SKM-1 (cell line): ENCODE measurements around the gene WFS1.

Source experiments
- DNase-seq: peaks from one replicate; lab custom pipeline; 2025; ENCODE audit not compliant: unreplicated experiment; lab: John Stamatoyannopoulos, UW

Gene WFS1

GRCh38 chr4:6233929-6234328, 35.7 kb upstream of the WFS1 start:
- no peak for DNase-seq

DNA sequence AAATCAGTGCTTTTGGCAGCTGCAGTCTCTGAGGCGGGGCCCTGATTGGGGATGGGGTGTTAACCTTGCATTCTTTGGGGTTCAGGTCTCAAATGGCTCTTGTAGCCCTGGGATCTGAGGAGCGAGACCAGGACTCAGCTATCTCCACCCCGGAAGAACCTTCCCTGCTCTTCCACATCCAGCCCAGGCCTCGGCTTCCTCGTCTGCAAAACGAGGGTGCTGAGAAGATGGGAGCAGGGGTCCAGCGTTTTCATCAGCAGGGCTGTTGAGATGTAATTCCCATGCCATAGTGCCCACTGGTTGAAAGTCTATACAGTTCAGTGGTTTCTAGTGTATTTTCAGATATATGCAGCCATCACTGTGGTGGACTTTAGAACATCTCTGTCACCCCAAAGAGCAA, 34.6 kb upstream of the WFS1 start:
- no peak for DNase-seq

DNA sequence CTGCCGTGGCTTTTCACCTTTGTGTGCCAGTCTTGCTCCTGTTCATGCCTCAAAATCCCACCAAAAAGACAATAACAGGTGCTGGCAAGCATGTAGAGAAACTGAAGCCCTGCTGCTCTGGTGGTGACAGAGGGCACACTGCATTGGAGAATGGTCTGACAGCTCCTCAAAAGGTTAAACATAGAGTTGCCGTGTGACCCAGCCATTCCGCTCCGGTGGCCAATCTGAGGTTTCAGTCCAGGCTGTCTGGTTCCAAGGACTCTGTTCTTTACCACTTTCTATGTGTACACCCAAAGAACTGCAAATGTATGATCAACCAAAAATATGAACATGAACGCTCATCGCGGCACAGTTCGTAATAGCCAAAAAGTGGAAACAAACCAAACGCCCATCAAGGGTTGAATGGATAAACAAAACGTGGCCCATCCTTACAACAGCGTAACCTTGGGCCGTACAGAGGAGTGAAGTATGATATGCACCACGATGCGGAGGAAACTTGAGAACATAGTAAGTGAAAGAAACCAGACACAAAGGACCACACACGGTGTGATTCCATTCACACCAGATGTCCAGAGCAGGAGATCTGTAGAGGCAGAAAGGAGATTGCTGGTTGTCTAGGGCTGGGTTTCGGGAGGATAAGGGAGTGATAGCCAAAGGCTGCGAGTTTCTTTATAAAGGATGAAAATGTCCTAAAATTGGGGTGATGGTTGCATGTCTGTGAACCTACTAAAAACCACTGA, 33.6 kb upstream of the WFS1 start:
- no peak for DNase-seq

GRCh38 chr4:6236816-6237390, 32.7 kb upstream of the WFS1 start:
- DNase-seq = no peak

GRCh38 chr4:6239486-6239885, 30.2 kb upstream of the WFS1 start:
- DNase-seq = no peak

- DNase-seq = no peak
Observed at GRCh38 chr4:6239968-6240367, 29.7 kb upstream of the WFS1 start.

- DNase-seq = no peak
Observed at GRCh38 chr4:6241062-6241845, 28.4 kb upstream of the WFS1 start.

GRCh38 chr4:6242271-6243029, 27.2 kb upstream of the WFS1 start:
- DNase-seq = no peak

- no peak for DNase-seq
Observed at GRCh38 chr4:6245246-6246169, 24.1 kb upstream of the WFS1 start.

GRCh38 chr4:6246170-6246634, 23.4 kb upstream of the WFS1 start:
- no peak for DNase-seq

DNA sequence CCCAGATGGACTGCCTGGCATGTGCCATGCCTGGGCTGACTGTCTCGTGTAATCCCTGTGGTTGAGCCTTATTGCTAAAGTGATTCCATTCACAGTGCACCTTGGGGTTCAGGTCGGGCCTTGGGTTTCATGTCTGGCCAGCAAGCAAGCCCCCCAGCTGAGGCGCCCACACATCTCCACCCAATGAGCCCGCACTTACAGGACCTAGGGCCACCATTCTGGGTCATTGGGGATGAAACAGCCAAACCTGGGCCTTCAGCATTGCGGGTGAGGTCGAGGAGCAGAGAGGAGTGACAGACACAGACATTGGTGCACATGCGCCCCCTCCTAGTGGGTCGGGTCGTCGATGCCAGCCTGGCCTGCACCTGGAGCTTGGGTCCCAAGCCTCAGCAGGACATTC, 21.3 kb upstream of the WFS1 start:
- no peak for DNase-seq

- DNase-seq = peak; percentile 23
Observed at GRCh38 chr4:6250235-6250983, 19.2 kb upstream of the WFS1 start.

- no peak for DNase-seq
Observed at GRCh38 chr4:6250984-6251295, 18.7 kb upstream of the WFS1 start.

DNA sequence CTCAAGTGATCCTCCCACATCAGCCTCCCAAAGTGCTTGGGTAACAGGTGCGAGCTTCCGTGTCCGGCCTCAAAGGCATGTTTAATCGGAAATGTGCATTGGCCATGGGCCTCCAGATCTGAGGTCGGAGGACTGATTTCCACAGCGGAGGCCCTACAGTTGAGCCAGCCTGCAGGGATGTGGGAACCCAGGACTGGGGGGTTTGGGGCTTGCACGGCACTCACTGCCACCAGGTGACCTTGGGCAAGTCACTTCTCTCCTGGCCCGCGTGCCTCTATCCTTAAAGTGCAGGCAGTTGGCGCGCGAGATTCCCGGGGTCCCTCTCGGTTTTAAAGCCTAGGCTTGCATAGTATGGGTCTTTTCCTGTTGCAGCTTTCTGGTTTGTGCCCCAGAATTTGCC, 18.3 kb upstream of the WFS1 start:
- no peak for DNase-seq

DNA sequence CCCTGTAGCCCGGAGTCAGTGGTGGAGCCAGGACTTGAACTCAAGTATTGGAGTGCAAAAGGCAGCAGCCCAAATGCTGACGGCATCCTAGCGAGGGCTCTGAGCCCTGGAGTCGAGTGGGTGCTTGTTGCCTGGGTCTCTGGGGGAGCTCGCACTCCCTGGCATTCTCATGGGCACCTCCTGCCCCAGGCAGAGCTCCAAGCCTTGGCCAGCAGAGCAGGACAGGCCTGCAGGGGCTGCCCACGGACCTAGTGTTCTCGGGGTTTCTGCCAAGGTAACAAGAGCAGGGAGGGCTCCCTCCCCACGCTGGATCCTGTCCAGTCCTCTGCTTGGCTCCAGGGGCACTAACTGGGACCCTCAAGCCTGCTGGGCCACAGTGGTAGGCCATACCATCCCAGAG, 17.6 kb upstream of the WFS1 start:
- DNase-seq = no peak

GRCh38 chr4:6253111-6253510, 16.5 kb upstream of the WFS1 start:
- no peak for DNase-seq

DNA sequence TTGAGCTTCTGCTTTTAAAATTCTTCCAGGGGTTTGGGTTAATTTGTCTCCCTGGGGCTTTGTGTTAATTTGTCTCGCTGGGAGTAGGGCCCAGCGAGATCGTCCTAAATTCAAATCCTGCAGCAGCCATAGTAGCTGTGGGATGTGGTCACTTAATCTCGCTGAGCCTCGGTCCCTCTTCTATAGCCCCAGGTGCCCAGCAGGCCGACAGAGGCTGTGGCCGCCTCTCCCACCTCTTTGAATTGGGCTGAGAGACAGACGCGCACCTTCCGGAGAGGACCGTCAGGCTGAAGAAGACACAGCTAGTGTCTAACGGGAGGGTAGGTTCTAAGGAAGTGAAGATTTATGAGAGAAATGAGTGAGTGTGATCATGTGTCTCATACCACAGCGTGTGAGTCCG, 15.7 kb upstream of the WFS1 start:
- no peak for DNase-seq

DNA sequence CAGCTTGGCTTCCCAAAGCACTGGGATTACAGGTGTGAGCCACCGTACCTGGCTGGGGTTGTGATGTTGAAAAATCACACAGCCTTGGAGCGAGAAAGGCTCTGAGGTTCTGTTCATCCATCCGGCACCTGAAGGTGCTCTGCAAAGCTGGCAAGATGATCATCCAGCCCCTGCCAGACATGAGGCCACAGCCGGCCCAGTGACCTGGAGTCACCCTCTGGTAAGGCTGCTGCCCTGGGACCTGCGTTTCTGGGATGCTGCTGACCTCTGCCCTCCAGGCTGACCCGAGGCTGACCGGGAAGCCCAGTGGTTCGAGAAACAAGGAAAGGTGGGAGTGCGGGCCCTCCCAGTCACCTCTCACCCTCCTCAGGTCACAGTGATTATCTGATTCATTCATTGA, 13.5 kb upstream of the WFS1 start:
- no peak for DNase-seq

GRCh38 chr4:6257247-6258025, 12.2 kb upstream of the WFS1 start:
- no peak for DNase-seq
